Activated naive CD8-positive, alpha-beta T cell treated with anti-CD3 and anti-CD28 coated beads, Interleukin-2, amount 50 U/mL, for 24 hours (primary cell): ENCODE measurements around the gene SEC61G.

Experiments
- ATAC-seq: fragments of 150-1000 bp; cut with Tn5 transposase; one replicate; pipeline ENCODE4 v1.10.0; 2021
- DNase-seq: peaks from one replicate; pipeline ENCODE4 v3.0.0; 2021
- H3K27ac Mint-ChIP-seq: one replicate; pipeline ENCODE4 v1.8.0; 2021; ENCODE audit warnings: mild to moderate bottlenecking, mixed read lengths
- H3K27me3 Mint-ChIP-seq: one replicate; pipeline ENCODE4 v1.8.0; 2021; ENCODE audit warnings: mixed read lengths
- H3K36me3 Mint-ChIP-seq: one replicate; pipeline ENCODE4 v1.8.0; 2021; ENCODE audit warnings: low read depth, mixed read lengths
- H3K4me1 Mint-ChIP-seq: one replicate; pipeline ENCODE4 v1.8.0; 2021; ENCODE audit warnings: mixed read lengths
- H3K4me3 Mint-ChIP-seq: one replicate; pipeline ENCODE4 v1.8.0; 2021; ENCODE audit warnings: mild to moderate bottlenecking, moderate library complexity, mixed read lengths
- H3K9me3 Mint-ChIP-seq: one replicate; pipeline ENCODE4 v1.8.0; 2021; ENCODE audit warnings: mixed read lengths

SEC61G gene

DNA sequence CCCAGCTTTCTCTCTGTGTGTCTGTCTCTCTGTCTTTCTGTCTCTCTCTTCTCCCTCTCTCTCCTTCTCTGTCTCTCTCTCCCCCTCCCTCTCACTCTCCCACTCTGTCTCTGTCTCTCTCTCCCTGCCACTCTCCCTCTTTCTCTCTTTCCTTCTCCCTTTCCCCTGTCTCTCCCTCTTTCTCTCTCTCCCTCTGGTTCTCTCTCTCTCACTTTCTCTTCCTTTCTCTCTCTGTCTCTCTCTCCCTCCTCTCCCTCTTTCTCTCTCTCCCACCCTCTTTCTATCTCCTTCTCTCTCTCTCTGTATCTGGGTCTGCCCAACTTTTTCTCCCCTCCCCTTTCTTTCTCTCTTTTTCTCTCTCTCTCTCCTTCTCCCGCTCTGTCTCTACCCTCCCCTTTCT is 36.5 kb downstream of the SEC61G start:
- Mint-ChIP-seq H3K4me1 (no peaks in the 10 kb centered on the region), H3K27me3 (peaks cover 8% of the 10 kb centered on the region), H3K27ac (no peak overlapping the region), H3K9me3 (peaks cover 8% of the 10 kb centered on the region), H3K4me3 (no peak overlapping the region), H3K36me3 (no peaks in the 10 kb centered on the region)
- DNase-seq (no peak), ATAC-seq (no peak)

DNA sequence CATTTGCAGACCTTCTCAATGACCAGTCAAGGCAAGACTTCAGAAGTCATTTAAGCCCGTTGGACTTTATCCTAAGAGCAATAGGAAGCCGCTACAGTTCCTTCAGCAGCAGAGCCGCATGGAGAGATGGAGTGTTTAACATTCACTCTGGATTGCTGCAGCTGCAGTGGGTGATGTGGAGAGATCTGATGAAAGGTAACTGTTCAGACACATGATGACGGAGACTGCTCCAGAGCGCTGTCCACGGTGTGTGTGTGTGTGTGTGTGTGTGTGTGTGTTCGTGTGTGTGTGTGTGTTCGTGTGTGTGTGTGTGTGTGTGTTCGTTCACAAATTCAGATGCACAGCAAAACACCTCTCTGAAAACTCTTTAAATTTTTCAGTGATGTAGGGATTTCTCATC is 37.0 kb downstream of the SEC61G start:
- Mint-ChIP-seq H3K9me3 (peaks cover 10% of the 10 kb centered on the region), H3K4me3 (no peak overlapping the region), H3K27ac (no peak overlapping the region), H3K4me1 (no peaks in the 10 kb centered on the region), H3K27me3 (peaks cover 8% of the 10 kb centered on the region), H3K36me3 (no peaks in the 10 kb centered on the region)
- no peak for DNase-seq
- no peak for ATAC-seq

DNA sequence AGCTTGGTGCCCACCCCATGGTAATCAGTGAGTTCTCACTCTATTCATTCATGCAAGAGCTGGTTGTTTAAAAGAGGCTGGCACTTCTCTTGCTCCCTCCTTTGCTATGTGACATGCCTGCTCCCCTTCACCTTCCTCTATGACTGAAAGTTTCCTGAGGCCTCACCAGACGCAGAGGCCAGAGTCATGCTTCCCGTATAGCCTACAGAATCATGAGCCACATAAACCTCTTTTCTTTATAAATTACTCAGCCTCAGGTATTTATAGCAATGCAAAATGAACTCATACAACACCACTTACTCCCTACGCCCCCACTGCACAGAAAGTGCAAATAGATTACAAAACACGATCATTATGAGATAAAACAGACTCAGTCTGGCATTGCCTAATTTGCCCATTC is 39.0 kb downstream of the SEC61G start:
- ATAC-seq = no peak

DNA sequence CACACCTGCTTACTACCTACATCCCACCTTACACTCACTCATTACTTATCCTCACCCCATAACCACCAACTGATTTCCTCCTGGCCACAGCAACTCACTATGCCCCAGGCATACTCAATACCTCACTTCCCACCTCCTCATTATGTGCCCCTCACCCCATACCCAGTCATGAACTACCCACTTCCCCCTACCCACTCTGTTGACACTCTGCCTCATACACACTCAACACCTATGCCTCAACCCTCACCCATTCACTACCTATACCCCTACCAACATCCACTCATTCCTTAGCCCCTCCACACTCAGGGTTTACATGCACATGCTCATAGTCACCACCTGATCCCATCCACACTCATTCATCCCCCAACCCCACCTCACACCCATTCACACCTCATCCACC is 39.6 kb downstream of the SEC61G start:
- peaks cover 8% of the 10 kb centered on the region for H3K27me3 Mint-ChIP-seq
- DNase-seq (no peak), ATAC-seq (no peak)
- no peak overlapping the region for H3K27ac Mint-ChIP-seq
- H3K4me3 Mint-ChIP-seq = no peak overlapping the region
- peaks cover 10% of the 10 kb centered on the region for H3K9me3 Mint-ChIP-seq
- H3K4me1 Mint-ChIP-seq = no peaks in the 10 kb centered on the region
- H3K36me3 Mint-ChIP-seq = no peaks in the 10 kb centered on the region

More for the DNA sequence above, 39.0 kb downstream of the SEC61G start:
- Mint-ChIP-seq H3K9me3 (peaks cover 10% of the 10 kb centered on the region), H3K27me3 (peaks cover 8% of the 10 kb centered on the region), H3K27ac (no peak overlapping the region), H3K36me3 (no peaks in the 10 kb centered on the region), H3K4me1 (no peaks in the 10 kb centered on the region), H3K4me3 (no peak overlapping the region)
- DNase-seq = no peak

DNA sequence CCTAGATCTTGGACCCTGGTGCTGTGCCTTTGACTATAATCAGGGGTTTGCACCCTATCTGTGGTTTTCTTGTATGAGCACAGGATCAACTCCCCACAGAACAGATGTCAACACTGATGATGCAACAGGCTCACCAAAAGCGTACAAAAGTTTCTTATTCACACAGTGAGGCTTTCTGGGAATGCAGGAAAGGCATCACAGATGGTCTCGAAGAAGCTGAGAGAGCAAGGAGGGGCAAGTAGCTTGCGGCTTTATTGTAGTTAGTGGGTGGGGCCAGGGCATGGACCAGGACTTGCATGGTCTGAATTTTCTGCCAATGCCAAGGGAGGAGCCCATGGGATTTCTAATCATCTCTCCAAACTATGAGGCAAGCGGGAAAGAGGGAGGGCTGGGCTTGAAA is 46.2 kb downstream of the SEC61G start:
- Mint-ChIP-seq H3K4me3 (no peak overlapping the region), H3K4me1 (no peaks in the 10 kb centered on the region), H3K36me3 (no peaks in the 10 kb centered on the region), H3K27me3 (no peaks in the 10 kb centered on the region), H3K27ac (no peak overlapping the region), H3K9me3 (peaks cover 22% of the 10 kb centered on the region)
- DNase-seq (no peak), ATAC-seq (no peak)

DNA sequence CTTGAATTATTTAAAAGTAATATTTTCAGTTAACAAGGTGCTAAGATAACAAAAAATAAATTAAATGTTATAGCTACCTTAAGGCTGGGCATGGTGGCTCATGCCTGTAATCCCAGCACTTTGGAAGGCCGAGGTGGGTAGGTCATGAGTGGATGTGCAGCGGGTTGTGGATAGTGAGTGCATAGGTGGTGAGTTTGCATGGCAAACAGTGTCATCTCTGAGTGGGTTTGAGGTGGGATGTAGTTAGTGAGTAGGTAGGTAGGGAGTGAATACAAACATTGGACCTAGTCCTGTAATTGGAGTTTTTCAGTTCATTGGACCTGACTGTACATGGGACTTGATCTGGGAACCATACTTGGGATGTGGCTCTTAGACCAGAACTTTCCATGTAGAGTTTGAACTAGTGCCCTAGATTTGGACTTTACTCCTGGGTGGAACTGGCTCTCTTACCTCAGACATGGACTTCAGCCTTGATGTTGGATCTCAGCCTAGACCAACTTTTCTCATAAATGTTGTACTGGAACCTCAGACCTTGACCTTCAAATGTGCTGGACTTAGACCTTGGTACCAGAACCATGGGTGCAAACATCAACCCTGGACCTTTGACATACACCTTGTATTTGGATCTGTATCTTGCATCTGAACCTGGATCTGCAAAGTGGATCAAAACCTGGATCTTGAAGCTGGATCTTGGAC is 47.0 kb downstream of the SEC61G start:
- Mint-ChIP-seq H3K36me3 (no peaks in the 10 kb centered on the region), H3K27me3 (no peaks in the 10 kb centered on the region), H3K4me3 (no peak overlapping the region), H3K27ac (no peak overlapping the region), H3K9me3 (peaks cover 21% of the 10 kb centered on the region), H3K4me1 (no peaks in the 10 kb centered on the region)
- DNase-seq = no peak
- ATAC-seq = no peak

DNA sequence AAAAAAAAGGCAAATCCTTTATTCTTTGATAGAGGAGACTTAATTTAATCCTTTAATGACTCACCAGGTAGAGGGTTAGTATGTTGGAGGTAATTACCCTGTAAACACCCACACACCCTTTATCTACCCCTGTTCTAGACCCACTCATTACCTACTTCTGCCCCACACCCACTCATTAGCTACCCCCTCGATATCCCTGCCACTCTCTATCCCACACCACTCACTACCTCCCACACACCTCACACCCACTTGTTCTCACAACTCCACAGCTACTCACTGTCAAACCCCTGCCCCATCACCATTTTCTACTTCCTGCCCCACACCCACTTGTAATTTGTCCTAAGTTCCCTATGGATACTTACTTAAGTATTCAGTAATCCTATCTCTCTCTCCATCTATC is 49.7 kb downstream of the SEC61G start:
- H3K36me3 Mint-ChIP-seq = no peaks in the 10 kb centered on the region
- H3K27me3 Mint-ChIP-seq = peaks cover 1% of the 10 kb centered on the region
- DNase-seq = no peak
- ATAC-seq = no peak
- no peak overlapping the region for H3K27ac Mint-ChIP-seq
- H3K4me3 Mint-ChIP-seq = no peak overlapping the region
- peaks cover 27% of the 10 kb centered on the region for H3K9me3 Mint-ChIP-seq
- no peaks in the 10 kb centered on the region for H3K4me1 Mint-ChIP-seq

DNA sequence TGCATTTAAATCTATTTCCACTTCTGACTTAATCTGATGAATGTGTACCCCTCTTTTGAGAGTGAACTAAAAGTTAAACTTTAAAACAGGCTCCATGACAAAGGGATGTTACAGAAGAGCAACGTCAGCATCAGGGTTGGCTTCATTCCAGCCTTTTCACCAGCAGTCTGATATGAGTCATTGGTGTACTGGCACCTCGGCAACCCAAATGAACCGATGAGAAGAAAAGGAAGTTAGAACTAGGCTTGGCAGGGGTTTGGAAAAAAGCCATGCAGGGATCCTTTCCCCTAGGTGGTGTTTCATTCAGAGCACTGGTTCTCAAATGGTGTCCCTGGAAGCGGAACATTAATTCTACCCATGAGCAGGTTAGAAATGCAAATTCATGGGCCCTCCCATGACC is 53.6 kb downstream of the SEC61G start:
- H3K27ac Mint-ChIP-seq = no peak overlapping the region
- H3K4me3 Mint-ChIP-seq = no peak overlapping the region
- ATAC-seq = no peak
- DNase-seq = no peak
- H3K4me1 Mint-ChIP-seq = no peaks in the 10 kb centered on the region
- H3K9me3 Mint-ChIP-seq = peaks cover 18% of the 10 kb centered on the region
- H3K36me3 Mint-ChIP-seq = no peaks in the 10 kb centered on the region
- peaks cover 1% of the 10 kb centered on the region for H3K27me3 Mint-ChIP-seq

DNA sequence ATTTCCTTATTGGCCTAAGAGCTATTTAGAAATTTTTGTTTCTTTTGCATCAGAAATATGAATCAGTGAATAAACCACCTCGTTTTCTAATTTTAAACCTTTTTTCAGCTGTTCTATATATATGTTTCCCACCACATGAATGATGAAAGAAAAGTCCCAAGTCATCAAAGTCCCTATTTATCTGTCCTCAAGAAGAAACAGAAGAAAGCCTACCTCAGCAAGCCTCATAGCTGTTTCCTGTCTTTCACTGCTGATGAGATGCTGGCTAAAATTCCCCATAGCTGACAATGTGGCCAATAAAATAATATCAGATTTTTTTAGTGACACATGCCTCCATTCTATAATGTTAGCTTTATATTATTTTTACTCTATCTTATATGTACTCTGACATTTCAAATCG is 54.2 kb downstream of the SEC61G start:
- H3K27ac Mint-ChIP-seq = no peak overlapping the region
- no peak for DNase-seq
- H3K4me1 Mint-ChIP-seq = no peaks in the 10 kb centered on the region
- H3K9me3 Mint-ChIP-seq = peaks cover 17% of the 10 kb centered on the region
- H3K4me3 Mint-ChIP-seq = no peak overlapping the region
- H3K27me3 Mint-ChIP-seq = peaks cover 1% of the 10 kb centered on the region
- H3K36me3 Mint-ChIP-seq = no peaks in the 10 kb centered on the region
- ATAC-seq = no peak
